ENCODE data around the gene SAMD4B. TPM values are rescaled to one million over a fixed set of nuclear protein-coding genes. Genes with fewer than 3 reads are reported as not detected.
A peak's percentile ranks its signal among the peaks of the same experiment; 100 is the strongest.

SAMD4B gene
- total RNA-seq, 8 experiments from 2014 or later, result 24.1 to 124 (median 64.9) TPM

GRCh38 chr19:39427707-39428106 is 85.5 kb downstream of the SAMD4B start:
- in situ Hi-C loops (cut with MboI; ENCODE audit: low pct_unique_long_range_greater_than_20kb in 2 of 9, low sequenced_read_pairs in 9 of 9, unreplicated experiment in 9 of 9), result no loop called here

DNA sequence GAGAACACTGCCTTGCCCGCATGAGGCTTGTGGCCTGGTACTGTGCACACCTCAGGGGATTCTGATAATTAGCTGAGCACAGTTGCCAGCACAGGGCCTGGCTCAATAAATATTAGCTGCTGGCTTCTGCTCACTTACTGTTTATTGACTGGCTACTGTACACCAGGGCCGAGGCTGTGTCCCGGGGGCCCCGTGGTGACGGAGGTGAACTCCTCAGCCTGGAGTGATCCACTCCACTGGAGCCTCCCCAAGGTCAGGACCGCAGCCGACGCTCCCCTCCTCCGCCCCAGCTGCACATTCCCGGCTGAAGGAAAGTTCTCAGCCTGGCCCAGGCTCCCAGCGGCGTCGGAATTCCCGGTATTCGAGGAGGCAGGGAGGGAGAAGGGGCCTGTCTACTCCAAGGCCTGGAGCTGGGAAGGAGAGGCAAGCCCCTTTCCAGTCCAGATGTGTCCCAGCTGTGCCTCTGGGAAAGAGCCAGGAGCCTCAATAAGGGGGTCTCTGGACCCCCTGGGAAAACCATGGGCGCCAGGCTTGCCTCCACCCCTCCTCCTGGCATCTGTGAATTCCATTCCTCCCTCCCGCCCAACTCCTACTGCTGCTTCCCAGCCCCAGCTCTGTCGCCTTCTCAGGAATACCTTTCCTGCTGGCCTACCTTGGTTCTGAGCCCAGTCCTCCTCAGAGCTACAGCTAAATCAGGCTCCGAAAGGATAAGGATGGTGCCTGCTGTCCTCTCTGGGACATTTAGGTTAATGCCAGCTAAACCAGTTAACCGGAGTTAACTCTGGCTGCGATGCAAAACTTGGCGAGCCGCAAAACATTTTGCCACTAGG is 86.3 kb downstream of the SAMD4B start:
- WGBS, 10 experiments, result 0 to 74% (median 64%) methylated on average over 1 to 7 of the region's 23 CpGs; no CpG with 5 or more reads in 2 of the 10 experiments
- Histone ChIP-seq H3K27ac (no peak overlapping the region), H3K4me1 (replicated peaks in 1 of 2) (peaks cover 6 to 12% of the 10 kb centered on the region in 2 donors), H3K4me3 (no peak overlapping the region)
- peak; percentile 35 to 71 (median 46) for ATAC-seq (replicated peaks in 6 of 8)
- in situ Hi-C loops (cut with MboI; ENCODE audit: low pct_unique_long_range_greater_than_20kb in 2 of 9, low sequenced_read_pairs in 9 of 9, unreplicated experiment in 9 of 9), result no loop called here

More at GRCh38 chr19:39427707-39428106, 85.5 kb downstream of the SAMD4B start:
- H3K4me1 ChIP-seq (replicated peaks in 1 of 2), result peaks cover 6 to 12% of the 10 kb centered on the region in 2 donors
- H3K4me3 ChIP-seq, result no peak overlapping the region
- no peak overlapping the region for H3K27ac ChIP-seq
- no peak for ATAC-seq (replicated peaks in 6 of 8)
- WGBS, 10 experiments, result 80 to 100% (median 92%) methylated on average over 2 to 6 of the region's 11 CpGs; no CpG with 5 or more reads in 3 of the 10 experiments

DNA sequence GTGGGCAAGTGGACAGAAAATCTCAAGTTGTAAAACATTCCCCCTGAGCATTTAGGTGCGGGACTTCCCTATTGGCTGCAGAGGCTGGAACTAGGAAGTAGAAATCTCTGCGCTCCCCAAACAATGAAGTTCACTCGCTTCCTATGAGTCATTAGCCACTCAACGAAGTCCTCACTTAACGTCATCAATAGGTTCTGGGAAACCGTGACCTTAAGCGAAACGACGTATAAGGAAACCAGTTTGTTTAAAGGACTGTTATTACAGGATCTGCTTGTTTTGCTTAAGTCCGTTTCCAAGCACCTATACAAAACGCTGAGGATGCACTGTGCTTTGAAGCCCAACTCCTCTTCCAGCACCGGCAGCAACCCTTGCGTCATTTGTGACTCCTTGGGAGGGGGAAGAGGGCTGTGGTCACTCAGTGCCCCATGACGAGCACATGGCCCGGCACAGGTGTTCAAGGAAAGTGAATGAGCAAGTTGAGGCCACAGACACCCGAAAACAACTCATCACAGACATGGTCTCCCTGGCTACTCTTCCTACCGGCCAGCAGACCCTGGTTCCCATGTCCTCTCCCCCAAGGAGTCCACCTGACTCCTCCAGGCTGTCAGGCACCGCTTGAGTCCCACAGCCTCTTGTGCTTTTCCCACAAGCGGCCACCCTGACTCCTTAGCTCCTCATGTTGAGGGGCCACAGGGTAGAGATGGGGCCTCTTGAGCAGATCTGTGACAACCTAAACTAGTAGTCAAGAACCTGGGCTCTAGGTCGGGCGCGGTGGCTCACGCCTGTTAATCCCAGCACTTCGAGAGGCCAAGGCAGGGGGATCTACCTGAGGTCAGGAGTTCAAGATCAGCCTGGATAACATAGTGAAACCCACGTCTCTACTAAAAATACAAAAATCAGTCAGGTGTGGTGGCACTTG is 88.7 kb downstream of the SAMD4B start:
- Histone ChIP-seq H3K4me3 (no peak overlapping the region), H3K27ac (no peak overlapping the region), H3K4me1 (replicated peaks in 1 of 2) (peaks cover 14 to 21% of the 10 kb centered on the region in 2 donors)
- peak in 3 of 8 experiments; percentile 10 to 24 (median 15) for ATAC-seq (replicated peaks in 6 of 8)
- WGBS, 10 experiments, result 54 to 71% (median 63%) methylated on average over 4 to 17 of the region's 25 CpGs; no CpG with 5 or more reads in 1 of the 10 experiments
- in situ Hi-C loops (cut with MboI; ENCODE audit: low pct_unique_long_range_greater_than_20kb in 2 of 9, low sequenced_read_pairs in 9 of 9, unreplicated experiment in 9 of 9), result no loop called here

GRCh38 chr19:39432677-39433025 is 90.4 kb downstream of the SAMD4B start:
- H3K27ac ChIP-seq, result no peak overlapping the region
- H3K4me1 ChIP-seq (replicated peaks in 1 of 2), result peaks cover 14 to 16% of the 10 kb centered on the region in 2 donors
- H3K4me3 ChIP-seq, result no peak overlapping the region
- no peak for ATAC-seq (replicated peaks in 6 of 8)
- 88 to 100% (median 100%) methylated on average over 1 to 4 of the region's 8 CpGs; no CpG with 5 or more reads in 2 of the 10 experiments for WGBS, 10 experiments
- in situ Hi-C loops (cut with MboI; ENCODE audit: low pct_unique_long_range_greater_than_20kb in 2 of 9, low sequenced_read_pairs in 9 of 9, unreplicated experiment in 9 of 9), result no loop called here

DNA sequence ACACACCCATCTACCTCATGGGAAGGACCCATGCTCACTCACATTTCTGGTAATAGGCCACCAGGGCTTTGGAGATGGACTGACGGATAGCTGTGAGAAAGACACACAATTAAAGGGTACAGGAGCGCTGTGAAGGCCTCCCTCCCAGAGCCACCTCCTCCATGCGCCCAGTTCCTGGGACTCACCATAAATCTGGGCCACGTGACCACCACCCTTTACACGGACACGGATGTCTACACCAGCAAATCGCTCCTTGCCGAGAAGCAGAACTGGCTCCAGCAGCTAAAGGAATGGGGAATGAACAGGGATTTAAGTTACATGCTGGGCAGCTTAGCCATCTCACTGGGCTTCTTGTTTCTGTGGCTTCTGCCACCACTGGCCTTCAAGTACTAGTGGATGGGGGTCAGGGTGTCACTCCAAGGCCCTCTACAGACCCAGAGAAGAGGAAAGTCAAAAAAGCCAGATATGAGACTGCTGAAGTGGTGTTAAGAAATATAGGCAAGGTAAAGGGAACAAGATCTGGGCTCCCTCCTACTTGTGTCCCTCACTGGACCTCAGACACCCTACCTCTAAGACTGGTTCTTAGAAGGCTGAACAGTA is 91.4 kb downstream of the SAMD4B start:
- H3K4me3 ChIP-seq, result no peak overlapping the region
- 85 to 100% (median 99%) methylated on average over 4 to 8 of the region's 8 CpGs; no CpG with 5 or more reads in 6 of the 10 experiments for WGBS, 10 experiments
- H3K4me1 ChIP-seq (replicated peaks in 1 of 2), result peaks cover 14% of the 10 kb centered on the region in 2 donors
- no peak overlapping the region for H3K27ac ChIP-seq
- in situ Hi-C loops (cut with MboI; ENCODE audit: low pct_unique_long_range_greater_than_20kb in 2 of 9, low sequenced_read_pairs in 9 of 9, unreplicated experiment in 9 of 9), result no loop called here
- ATAC-seq (replicated peaks in 6 of 8), result no peak

GRCh38 chr19:39434123-39435076 is 92.2 kb downstream of the SAMD4B start:
- in situ Hi-C loops (cut with MboI; ENCODE audit: low pct_unique_long_range_greater_than_20kb in 2 of 9, low sequenced_read_pairs in 9 of 9, unreplicated experiment in 9 of 9), result no loop called here
- no peak overlapping the region for H3K27ac ChIP-seq

More at GRCh38 chr19:39434123-39435076, 92.2 kb downstream of the SAMD4B start:
- Histone ChIP-seq H3K4me1 (replicated peaks in 1 of 2) (peaks cover 10 to 14% of the 10 kb centered on the region in 2 donors), H3K4me3 (peak overlapping the region; percentile 76 to 94 (median 88))
- no peak for ATAC-seq (replicated peaks in 6 of 8)
- WGBS, 10 experiments, result 0 to 70% (median 51%) methylated on average over 1 to 10 of the region's 10 CpGs; no CpG with 5 or more reads in 2 of the 10 experiments

Other genes starting within 250 kb of the SAMD4B start
- 10 to 100 TPM in 5 of 8 experiments, 1 to 10 TPM in 3; 6.5 to 42.8 (median 11.9) TPM for gene PAK4, start 216.6 kb upstream of the SAMD4B start, total RNA-seq
- gene NCCRP1, start 145.5 kb upstream of the SAMD4B start, total RNA-seq, result under 1 TPM in 6 of 8 experiments, not detected in 2; 0.13 to 0.94 (median 0.24) TPM
- gene SYCN, start 138.2 kb upstream of the SAMD4B start, total RNA-seq, result not detected
- gene IFNL3, start 97.4 kb upstream of the SAMD4B start, total RNA-seq, result not detected
- gene IFNL4, start 93.6 kb upstream of the SAMD4B start, total RNA-seq, result under 1 TPM in 3 of 8 experiments, not detected in 5; 0.14 to 0.19 (median 0.17) TPM
- gene IFNL2, start 74.0 kb upstream of the SAMD4B start, total RNA-seq, result not detected
- gene IFNL1, start 46.0 kb upstream of the SAMD4B start, total RNA-seq, result not detected
- gene LRFN1, start 21.6 kb upstream of the SAMD4B start, total RNA-seq, result 1 to 10 TPM in 7 of 8 experiments, under 1 TPM in 1; 0.41 to 6.6 (median 2.9) TPM
- gene GMFG, start 6.4 kb upstream of the SAMD4B start, total RNA-seq, result 1 to 10 TPM in 3 of 8 experiments, under 1 TPM in 3, not detected in 2; 0.55 to 1.5 (median 1.1) TPM
- 10 to 100 TPM; 23.7 to 59.7 (median 37.0) TPM for gene PAF1, start 48.7 kb downstream of the SAMD4B start, total RNA-seq
- gene MED29, start 49.0 kb downstream of the SAMD4B start, total RNA-seq, result 10 to 100 TPM; 19.9 to 45.6 (median 26.2) TPM
- 10 to 100 TPM in 3 of 8 experiments, 1 to 10 TPM in 4, under 1 TPM in 1; 0.96 to 30.4 (median 6.6) TPM for gene ZFP36, start 64.4 kb downstream of the SAMD4B start, total RNA-seq
- gene PLEKHG2, start 70.2 kb downstream of the SAMD4B start, total RNA-seq, result 10 to 100 TPM in 6 of 8 experiments, 1 to 10 TPM in 2; 1.1 to 50.6 (median 13.2) TPM
- 1,000 to 10,000 TPM in 7 of 8 experiments, 100 to 1,000 TPM in 1; 781 to 3,131 (median 1,617) TPM for gene RPS16, start 93.5 kb downstream of the SAMD4B start, total RNA-seq
- 100 to 1,000 TPM in 1 of 8 experiments, 10 to 100 TPM in 7; 52.4 to 129 (median 76.3) TPM for gene SUPT5H, start 103.2 kb downstream of the SAMD4B start, total RNA-seq
- gene TIMM50, start 138.4 kb downstream of the SAMD4B start, total RNA-seq, result 100 to 1,000 TPM in 1 of 8 experiments, 10 to 100 TPM in 7; 46.0 to 104 (median 65.6) TPM
- 10 to 100 TPM in 4 of 8 experiments, 1 to 10 TPM in 1, under 1 TPM in 3; 0.25 to 84.3 (median 8.1) TPM for gene DLL3, start 156.5 kb downstream of the SAMD4B start, total RNA-seq
- 1 to 10 TPM in 2 of 8 experiments, under 1 TPM in 4, not detected in 2; 0.27 to 1.9 (median 0.58) TPM for gene SELENOV, start 172.7 kb downstream of the SAMD4B start, total RNA-seq
- gene EID2B, start 190.4 kb downstream of the SAMD4B start, total RNA-seq, result 10 to 100 TPM in 4 of 8 experiments, 1 to 10 TPM in 4; 6.2 to 14.2 (median 10.4) TPM
- gene EID2, start 197.7 kb downstream of the SAMD4B start, total RNA-seq, result 10 to 100 TPM; 15.3 to 27.0 (median 18.6) TPM